NCI-H2196 (cell line): ENCODE data around the gene SLC25A21.
A peak's percentile ranks its signal among the peaks of the same experiment; 100 is the strongest.
"Not testable (repeated sequence)": the region's sequence is repeated elsewhere in the genome, so short reads cannot be mapped to it uniquely, and the experiment has no call there.

Experiments used
- DNase-seq: peaks from one replicate; lab custom pipeline; 2025; ENCODE audit not compliant: unreplicated experiment; lab: John Stamatoyannopoulos, UW

The SLC25A21 gene

DNA sequence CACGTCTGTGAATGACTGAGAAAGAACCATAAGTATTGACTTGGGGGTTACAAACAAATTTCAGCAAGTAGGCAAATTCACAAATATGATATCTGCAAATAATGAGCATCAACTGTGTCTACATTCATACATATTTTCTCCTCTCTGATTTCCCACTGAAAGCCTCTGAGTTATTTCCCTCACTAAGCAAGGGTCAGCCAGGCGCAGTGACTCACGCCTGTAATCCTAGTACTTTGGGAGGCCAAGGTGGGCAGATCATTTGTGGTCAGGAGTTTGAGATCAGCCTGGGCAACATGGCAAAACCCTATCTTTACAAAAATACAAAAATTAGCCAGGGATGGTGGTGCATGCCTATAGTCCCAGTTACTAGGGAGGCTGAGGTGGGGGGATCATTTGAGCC is 80.8 kb downstream of the SLC25A21 start:
- no peak for DNase-seq

DNA sequence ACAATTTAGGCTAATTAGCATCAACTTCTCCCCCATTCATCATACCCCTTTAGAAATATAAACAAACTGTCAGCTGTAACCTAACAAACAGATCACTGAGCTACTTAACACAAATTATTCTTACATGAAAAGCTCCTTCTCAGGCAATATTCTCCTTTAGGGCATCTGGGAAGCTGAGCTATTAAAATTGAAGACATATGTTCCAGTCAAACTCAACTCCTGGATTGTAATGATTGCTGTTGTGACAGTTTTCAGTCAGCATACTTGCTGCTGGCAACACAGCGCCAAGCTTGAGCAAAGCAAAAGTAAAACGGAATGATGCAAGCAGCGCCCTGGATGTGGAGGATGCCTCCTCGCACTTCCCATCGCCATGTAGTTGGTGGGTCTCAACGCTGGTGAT is 82.4 kb downstream of the SLC25A21 start:
- no peak for DNase-seq

DNA sequence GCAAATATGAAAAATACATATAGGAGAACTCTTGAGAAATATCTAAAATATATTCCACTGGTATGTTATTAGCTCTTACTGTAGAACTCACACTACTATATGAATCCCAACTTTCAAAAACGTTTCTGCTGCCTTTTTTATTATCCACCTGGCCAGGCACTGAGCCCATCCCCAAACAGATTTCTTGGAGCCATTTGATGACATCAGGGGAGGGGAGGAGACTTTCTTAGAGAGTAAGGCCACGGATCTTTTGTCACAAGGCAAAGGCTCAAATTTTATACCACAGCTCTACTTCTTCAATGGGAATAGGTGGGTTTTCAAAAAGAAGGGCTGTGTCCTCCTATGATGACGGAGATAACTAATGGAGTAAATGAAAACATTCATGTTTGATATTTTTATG is 83.0 kb downstream of the SLC25A21 start:
- no peak for DNase-seq

DNA sequence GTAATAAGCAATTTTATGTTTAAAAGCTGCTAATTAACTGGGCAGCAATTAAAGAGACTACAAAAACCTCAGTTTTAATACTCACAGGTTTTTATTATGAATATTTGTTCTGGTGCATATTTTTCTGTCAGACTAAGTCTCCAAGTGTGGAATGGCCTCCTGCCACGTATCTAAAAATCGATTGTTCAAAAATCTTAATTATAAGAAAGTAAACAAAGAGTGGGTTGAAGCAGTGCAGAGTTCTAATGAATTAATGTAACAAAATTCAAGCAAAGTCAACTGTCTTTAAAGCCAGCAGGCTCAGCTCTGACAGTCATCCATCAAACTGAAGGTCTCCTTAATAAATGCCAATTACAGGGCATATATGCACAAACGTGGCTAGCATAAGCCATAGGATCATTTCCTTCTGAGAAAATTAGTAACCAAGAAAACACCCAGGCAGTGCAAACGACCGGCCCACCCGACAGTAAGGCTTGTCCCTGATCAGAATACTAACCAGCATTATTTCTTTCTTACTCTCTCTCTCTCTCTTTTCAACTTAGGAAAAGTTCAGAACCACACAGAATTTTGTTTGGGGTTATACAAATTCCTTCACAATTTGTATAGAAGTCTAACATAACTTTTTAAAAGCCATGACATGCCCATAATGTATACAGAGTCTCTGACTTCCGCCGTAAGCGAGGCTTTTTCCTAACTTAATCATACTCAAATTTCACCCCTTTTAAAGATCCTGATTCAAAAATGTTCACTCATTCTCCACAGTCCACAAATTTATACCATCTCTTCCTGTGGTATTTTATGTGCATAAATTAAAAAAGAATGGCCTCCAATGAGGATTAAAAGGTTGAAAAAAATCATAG is 83.8 kb downstream of the SLC25A21 start:
- no peak for DNase-seq

GRCh38 chr14:37087520-37087919 is 84.9 kb downstream of the SLC25A21 start:
- DNase-seq: no peak

DNA sequence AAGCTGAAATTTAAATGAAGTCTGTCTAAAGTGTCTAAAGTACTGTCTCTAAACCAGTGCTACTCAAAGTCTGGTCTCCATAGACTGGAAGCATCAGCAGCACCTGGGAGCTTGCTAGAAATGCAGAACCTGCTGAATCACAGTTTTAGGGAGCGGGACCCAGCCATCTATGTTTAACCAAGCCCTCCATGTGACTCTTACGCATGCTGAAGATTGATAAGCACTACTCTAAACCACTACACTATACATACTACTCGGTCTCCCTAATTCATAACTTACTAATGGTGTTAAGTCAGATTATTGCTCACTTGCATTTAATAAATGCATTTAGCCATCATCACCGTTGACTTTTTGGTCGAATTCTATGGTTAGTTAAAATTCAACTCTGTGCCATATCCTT is 88.8 kb downstream of the SLC25A21 start:
- DNase-seq: no peak

GRCh38 chr14:37082449-37082848 is 90.0 kb downstream of the SLC25A21 start:
- DNase-seq: no peak

DNA sequence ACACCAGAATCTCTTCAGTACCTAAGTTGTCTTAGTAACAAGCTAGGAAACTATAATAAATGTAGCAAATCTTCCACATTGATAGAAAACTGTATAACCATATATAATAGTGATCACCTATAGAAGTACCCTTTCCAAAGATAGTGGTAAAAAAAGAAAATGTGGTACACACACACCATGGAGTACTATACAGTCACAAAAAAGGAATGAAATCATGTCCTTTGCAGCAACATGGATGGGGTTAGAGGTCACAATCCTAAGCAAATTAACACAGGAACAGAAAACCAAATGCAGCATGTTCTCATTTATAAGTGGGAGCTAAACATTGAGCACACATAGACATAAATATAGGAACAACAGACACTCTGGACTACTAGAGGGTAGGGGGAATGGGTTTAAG is 90.5 kb downstream of the SLC25A21 start:
- no peak for DNase-seq

DNA sequence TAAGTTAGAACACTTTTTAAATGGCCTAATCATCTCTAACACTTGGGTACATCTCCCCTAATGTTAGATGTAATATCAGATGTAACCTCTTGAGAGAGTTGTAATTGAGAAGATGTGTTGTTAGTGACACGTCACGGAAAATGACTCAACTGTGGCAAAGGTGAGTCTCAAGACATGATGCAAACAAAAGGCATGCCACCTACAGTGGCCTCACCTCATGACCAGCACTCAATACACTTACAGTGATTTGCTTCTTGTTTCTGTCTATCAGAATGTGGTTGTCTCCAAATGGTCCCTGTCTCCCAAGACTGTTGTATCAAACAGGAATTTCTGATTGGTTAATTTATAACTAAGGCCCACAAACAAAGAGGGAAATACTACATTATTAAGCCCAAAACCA is 91.2 kb downstream of the SLC25A21 start:
- DNase-seq: no peak

GRCh38 chr14:37078131-37078530 is 94.3 kb downstream of the SLC25A21 start:
- DNase-seq: no peak

DNA sequence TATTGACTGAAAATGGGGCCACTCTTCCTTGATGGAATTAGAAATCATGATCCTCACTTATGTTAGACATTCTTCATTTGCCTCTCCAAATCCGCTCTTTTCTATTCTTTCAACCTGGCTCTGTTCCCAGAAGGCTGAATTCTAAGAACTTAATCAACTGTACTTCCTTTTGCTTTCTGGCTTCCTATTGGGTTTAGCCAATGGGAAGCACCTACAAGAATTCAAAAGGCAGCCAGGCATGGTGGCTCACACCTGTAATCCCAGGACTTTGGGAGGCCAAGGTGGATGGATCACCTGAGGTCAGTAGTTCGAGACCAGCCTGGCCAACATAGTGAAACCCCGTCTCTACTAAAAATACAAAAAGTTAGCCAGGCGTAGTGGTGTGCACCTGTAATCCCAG is 98.1 kb downstream of the SLC25A21 start:
- not testable (repeated sequence) for DNase-seq

- DNase-seq: no peak
Observed at GRCh38 chr14:37063467-37064240, 108.8 kb downstream of the SLC25A21 start.

GRCh38 chr14:37062191-37062803 is 110.1 kb downstream of the SLC25A21 start:
- no peak for DNase-seq

DNA sequence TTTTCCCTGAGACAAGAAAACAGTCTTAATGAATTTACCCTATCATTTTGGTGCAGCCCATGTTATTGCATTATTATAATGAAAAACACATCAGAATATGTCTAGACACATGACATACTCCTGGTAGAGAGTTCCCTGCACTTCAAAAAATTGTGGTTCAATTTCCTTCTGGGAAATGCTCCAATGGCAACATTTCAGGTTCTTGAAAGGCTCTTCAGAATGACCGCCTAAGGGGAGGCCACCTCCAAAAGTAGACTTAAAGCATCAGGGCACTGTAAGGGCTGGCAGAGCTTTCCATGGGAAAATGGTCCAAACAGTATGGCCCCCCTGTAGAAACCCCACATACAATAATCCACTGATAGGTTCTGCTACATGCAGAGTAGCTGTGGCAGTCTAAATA is 110.7 kb downstream of the SLC25A21 start:
- peak; percentile 34 for DNase-seq

GRCh38 chr14:37060496-37061260 is 111.7 kb downstream of the SLC25A21 start:
- DNase-seq: no peak

DNA sequence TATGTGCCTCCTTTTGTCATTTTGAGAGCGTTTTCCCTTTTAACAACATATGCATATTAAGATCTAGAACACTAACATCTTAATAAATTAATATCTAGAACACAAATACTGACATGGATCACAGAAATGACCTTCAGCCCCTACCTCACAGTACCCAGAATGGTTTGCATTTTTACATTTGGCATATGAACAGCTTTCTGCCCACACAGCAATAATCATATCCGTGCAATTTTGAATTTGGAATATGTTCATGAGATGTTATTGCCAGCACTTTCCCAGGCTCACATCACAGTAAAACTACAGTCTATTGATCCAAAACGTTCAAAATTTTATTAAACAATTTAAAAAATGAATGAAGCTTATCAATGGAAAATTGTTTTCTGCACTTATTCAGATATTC is 114.6 kb downstream of the SLC25A21 start:
- DNase-seq: no peak

GRCh38 chr14:37056473-37056872 is 115.9 kb downstream of the SLC25A21 start:
- DNase-seq: no peak

- DNase-seq: no peak
Observed at GRCh38 chr14:37054869-37055268, 117.5 kb downstream of the SLC25A21 start.

DNA sequence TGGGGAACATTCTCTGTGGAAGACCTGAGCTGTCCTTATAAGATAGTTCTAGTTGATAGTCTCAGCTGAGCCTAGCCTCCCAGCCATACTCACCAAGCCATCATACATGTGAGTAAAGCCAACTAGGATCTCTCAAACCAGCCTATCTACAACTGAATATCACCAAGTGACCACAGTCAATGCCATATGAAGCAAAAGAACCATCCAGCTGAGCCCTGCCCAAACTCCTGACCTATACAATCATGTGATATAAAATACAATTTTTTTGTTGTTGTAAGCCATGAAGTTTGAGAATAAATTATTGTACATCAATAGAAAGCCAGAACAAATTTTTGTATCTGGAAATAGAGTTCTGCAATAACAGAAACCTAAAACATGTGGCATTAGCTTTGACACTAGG is 118.3 kb downstream of the SLC25A21 start:
- no peak for DNase-seq

DNA sequence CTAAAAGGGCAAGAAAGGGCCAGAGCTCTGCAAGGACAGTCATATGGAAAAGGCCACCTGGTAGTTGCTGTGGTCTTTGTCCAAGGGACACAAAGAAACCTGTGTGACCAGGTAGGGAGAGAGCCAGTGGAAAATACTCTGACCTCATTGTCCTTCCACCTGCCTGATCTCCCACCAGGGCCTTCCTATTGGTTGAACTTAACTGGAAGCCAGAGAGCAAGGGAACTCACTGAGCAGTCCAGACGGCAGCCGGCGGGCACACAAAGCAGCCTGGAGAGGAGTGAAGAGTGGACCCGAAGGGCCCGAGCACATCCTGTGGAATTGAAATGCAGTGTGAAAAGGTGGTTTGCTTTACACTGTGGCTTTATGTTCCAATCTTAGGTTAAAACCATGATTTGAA is 120.7 kb downstream of the SLC25A21 start:
- DNase-seq: no peak

DNA sequence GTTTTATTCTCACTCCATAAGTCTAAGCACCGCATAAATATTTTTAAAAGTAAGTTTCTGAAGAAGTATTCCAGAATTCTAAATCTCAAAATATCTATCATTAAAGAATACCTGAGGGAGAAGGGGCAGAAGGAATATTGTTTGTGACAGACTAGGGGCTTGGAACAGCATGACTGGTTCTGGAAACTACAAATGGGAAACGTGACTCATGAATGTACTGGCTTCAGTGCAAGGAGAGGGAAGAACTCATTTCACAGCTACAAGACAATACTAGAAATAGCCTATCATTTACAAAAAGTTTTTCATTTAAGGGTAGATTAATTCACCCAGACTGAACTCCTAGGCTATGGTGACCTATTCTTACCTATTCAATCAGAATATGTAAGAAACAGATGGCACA is 121.3 kb downstream of the SLC25A21 start:
- no peak for DNase-seq
